GM12873 (cell line): ENCODE measurements around the gene GUCY1A2.

Experiments used
- CTCF ChIP-seq: IDR thresholded peaks from 2 replicates; pipeline ENCODE4 v1.5.1; 2012; ENCODE audit warnings: low read depth, mild to moderate bottlenecking, moderate library complexity, low read length, control low read depth; ENCODE audit not compliant: insufficient read depth; ENCODE audit errors: missing control alignments

Gene GUCY1A2

GRCh38 chr11:107014871-107015270 is 3.4 kb downstream of the GUCY1A2 start:
- TF ChIP-seq CTCF = no peak

- TF ChIP-seq CTCF = no peak
These were observed 6.3 kb downstream of the GUCY1A2 start for GRCh38 chr11:107011977-107012376.

- TF ChIP-seq CTCF = no peak
These were observed 9.1 kb downstream of the GUCY1A2 start for GRCh38 chr11:107009190-107009589.

- no peak for TF ChIP-seq CTCF
These were observed 12.0 kb downstream of the GUCY1A2 start for GRCh38 chr11:107006076-107006833.

GRCh38 chr11:106999196-106999595 is 19.1 kb downstream of the GUCY1A2 start:
- TF ChIP-seq CTCF = no peak

GRCh38 chr11:106998916-106999188 is 19.4 kb downstream of the GUCY1A2 start:
- TF ChIP-seq CTCF = no peak

GRCh38 chr11:106998116-106998915 is 20.0 kb downstream of the GUCY1A2 start:
- no peak for TF ChIP-seq CTCF
